WTC11 (cell line): ENCODE results near the gene CSF1.

Experiments
- NR2C2 ChIP-seq: sonication (generic); formaldehyde crosslinking; IDR thresholded peaks from 2 replicates; pipeline ENCODE4 v1.8.0; 2022; ENCODE audit warnings: mild to moderate bottlenecking, missing genetic modification reagents
- TP53 ChIP-seq: sonication (generic); formaldehyde crosslinking; IDR thresholded peaks from 2 replicates; pipeline ENCODE4 v1.8.1; 2023; ENCODE audit warnings: mild to moderate bottlenecking, missing genetic modification reagents
- TF ChIP-seq, protein P1 (sequence below): fragments of 200-600 bp; IDR thresholded peaks from 2 replicates; pipeline ENCODE4 v1.8.0; 2022; ENCODE audit warnings: antibody characterized with exemption
- TF ChIP-seq, protein P2 (sequence below): sonication (generic); formaldehyde crosslinking; IDR thresholded peaks from 2 replicates; pipeline ENCODE4 v1.8.0; 2022; ENCODE audit warnings: mild to moderate bottlenecking, missing genetic modification reagents
- TF ChIP-seq, protein P3 (sequence below): sonication (generic); formaldehyde crosslinking; IDR thresholded peaks from 2 replicates; pipeline ENCODE4 v1.8.1; 2023; ENCODE audit warnings: mild to moderate bottlenecking, missing genetic modification reagents, moderate library complexity

DNA sequence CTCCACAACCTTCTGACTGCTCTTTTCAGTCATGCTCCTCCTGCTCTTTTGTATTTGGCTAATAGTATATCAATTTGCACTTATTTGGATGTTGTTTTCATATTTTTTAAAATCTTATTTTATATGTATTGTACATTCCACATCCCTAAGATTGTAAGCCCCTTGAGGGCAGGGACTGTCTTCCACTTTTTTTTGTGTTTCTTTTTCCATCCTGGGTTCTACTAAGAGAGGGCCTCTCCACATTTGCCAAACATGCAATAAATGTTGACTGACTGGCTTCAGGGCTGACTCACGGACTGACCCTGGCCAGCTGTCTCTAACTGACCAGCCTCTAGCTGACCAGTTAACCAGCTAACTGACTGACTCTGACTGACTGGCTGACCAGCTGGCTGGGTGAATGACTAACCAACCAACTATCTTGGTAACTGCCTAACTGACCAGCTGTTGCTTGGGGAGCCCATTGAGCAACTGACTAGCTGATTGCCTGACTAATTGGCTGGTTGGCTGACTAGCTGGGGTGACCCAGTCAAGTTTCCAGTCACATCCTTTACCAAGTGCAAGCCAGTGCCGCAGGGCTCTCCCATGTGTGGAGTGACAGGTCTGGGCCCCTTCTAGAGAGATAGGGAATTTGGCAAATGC lies 16.1 kb downstream of the CSF1 start:
- TF ChIP-seq, protein P1, sequence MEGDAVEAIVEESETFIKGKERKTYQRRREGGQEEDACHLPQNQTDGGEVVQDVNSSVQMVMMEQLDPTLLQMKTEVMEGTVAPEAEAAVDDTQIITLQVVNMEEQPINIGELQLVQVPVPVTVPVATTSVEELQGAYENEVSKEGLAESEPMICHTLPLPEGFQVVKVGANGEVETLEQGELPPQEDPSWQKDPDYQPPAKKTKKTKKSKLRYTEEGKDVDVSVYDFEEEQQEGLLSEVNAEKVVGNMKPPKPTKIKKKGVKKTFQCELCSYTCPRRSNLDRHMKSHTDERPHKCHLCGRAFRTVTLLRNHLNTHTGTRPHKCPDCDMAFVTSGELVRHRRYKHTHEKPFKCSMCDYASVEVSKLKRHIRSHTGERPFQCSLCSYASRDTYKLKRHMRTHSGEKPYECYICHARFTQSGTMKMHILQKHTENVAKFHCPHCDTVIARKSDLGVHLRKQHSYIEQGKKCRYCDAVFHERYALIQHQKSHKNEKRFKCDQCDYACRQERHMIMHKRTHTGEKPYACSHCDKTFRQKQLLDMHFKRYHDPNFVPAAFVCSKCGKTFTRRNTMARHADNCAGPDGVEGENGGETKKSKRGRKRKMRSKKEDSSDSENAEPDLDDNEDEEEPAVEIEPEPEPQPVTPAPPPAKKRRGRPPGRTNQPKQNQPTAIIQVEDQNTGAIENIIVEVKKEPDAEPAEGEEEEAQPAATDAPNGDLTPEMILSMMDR: no peak
- TF ChIP-seq NR2C2 (CRISPR knock-in tag) (no peak), TP53 (CRISPR knock-in tag) (no peak)
- TF ChIP-seq, protein P2, sequence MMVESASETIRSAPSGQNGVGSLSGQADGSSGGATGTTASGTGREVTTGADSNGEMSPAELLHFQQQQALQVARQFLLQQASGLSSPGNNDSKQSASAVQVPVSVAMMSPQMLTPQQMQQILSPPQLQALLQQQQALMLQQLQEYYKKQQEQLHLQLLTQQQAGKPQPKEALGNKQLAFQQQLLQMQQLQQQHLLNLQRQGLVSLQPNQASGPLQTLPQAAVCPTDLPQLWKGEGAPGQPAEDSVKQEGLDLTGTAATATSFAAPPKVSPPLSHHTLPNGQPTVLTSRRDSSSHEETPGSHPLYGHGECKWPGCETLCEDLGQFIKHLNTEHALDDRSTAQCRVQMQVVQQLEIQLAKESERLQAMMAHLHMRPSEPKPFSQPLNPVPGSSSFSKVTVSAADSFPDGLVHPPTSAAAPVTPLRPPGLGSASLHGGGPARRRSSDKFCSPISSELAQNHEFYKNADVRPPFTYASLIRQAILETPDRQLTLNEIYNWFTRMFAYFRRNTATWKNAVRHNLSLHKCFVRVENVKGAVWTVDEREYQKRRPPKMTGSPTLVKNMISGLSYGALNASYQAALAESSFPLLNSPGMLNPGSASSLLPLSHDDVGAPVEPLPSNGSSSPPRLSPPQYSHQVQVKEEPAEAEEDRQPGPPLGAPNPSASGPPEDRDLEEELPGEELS (CRISPR knock-in tag): no peak
- TF ChIP-seq, protein P3, sequence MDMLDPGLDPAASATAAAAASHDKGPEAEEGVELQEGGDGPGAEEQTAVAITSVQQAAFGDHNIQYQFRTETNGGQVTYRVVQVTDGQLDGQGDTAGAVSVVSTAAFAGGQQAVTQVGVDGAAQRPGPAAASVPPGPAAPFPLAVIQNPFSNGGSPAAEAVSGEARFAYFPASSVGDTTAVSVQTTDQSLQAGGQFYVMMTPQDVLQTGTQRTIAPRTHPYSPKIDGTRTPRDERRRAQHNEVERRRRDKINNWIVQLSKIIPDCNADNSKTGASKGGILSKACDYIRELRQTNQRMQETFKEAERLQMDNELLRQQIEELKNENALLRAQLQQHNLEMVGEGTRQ: no peak
